GM12892 (cell line): ENCODE data around the gene PHC2.

Experiments
- POLR2AphosphoS5 ChIP-seq: IDR thresholded peaks from 2 replicates; pipeline ENCODE4 v1.6.1; 2011; ENCODE audit warnings: low read depth, low read length, control low read depth
- TAF1 ChIP-seq: IDR thresholded peaks from 2 replicates; pipeline ENCODE4 v1.6.1; 2011; ENCODE audit warnings: low read depth, mild to moderate bottlenecking, control low read depth, low read length, borderline replicate concordance

DNA sequence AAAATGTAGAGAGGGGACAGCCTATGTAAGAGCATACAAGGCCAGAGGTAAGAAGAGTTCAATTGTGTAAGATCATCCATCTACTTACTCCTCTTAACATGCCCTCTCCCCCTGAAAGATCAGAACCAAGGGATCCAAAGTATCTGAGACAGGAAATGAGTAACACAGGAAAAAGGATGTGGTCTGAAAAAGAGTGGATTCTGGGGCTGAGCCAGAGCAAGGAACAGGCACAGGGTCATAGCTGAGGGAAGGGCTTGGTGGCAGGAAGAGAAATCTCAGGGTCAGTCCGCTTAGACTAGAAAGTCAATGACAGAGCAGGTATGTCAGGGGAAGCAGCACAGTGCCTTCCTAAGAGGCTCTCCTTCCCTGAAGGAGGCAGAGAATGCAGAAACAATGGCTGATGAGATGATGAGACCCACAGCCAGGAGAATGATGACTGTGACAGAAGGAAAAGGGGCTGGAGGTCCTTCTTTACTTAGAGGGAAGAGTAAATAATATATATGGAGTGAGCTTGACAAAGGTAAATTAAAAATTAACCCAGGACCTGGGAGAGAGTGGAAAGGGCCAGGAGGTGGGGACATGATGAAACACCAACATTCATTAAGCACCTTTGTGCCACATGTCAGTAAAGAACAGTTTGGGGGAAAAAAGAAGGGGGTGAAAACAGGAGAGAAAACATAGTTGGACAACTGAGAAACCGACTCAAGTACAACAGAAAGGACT, 83.8 kb downstream of the PHC2 start:
- TF ChIP-seq TAF1, result no peak
- TF ChIP-seq POLR2AphosphoS5, result no peak
